Activated CD8-positive, alpha-beta memory T cell treated with anti-CD3 and anti-CD28 coated beads, Interleukin-2, amount 50 U/mL, for 24 hours (primary cell): ENCODE measurements around the gene NR3C1.

Source experiments
- DNase-seq: peaks from one replicate; pipeline ENCODE4 v3.0.0-alpha.2; 2020; ENCODE audit errors: extremely low read depth

NR3C1 gene

DNA sequence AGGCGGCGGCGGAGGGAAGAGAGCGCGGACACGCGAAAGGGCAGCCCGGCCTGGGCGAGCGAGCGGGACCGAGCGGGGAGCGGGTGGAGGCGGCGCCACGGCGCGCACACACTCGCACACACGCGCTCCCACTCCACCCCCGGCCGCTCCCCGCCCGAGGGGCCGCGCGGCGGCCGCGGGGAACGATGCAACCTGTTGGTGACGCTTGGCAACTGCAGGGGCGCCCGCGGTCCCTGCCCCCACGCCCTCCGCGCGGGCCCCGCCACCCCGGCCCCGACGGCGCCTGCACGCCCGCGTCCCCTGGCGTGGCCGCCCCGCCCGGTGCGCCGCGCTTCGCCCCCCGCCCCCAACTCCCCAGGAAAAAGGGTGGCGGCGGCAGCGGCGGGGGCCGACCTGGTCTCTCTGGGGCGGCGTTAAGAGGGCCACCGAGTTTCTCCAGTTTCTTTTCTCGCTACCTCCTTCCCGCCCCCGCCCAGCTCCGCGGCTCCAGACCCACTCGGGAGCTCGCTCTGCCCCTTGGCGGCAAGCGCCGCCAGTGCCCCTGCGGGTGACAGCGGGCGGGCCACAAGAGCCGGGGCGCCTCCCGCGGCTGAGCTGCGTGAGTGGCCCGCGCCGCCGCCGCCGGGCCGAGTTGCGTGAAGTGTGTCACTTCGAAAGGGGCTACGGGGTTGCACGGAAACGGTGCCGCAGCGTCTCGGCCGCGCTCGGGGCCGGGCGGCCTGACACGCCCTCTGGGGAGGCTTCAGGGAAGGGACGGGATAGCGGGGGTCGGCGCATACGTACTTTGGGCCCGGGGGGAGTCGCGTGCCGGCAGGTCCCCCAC lies at the start of gene NR3C1:
Gene NR3C1 (minus strand): TSS at position 94 of the 823 bp plus-strand sequence. CDS start 2,847 bp downstream, outside the sequence.
- peak; percentile 50 for DNase-seq

DNA sequence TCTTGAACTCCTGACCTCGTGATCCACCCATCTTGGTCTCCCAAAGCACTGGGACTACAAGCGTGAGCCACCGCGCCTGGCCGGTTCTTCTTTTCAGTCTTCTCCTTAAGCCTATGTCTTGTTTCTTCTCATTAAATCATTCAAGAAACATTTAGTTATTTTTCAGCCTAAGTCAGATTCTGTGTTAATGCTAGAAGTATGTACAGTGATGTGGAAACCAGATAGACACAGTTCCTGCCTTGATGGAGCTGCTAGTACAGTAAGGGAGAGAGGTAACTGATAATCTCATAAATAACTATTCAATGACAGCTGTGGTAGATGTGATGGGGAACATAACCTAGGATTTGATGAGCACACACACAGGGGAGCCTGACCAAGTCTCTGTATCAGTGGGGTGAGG lies 46.3 kb upstream of the NR3C1 start:
- no peak for DNase-seq

DNA sequence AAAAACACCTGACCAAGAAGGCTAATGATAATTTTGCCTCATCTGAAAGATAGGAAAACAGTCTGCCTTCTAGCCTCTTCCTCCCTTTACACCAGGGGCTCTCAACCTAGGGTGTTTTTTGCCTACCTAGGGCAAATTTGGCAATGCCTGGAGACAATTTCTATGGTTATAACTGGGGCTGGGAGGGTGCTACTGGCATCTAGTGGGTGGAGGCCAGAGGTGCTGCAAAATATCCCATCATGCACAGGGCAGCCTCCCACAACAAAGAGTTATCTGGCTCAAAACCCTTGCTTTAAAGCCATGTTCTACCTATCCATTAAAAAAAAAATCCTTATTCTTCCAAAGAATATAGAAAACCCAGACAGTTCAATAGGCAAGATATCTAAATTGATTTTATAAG lies 45.0 kb upstream of the NR3C1 start:
- no peak for DNase-seq

- DNase-seq, result no peak
Observed at GRCh38 chr5:143447983-143448382, 44.5 kb upstream of the NR3C1 start.

GRCh38 chr5:143446535-143447226 lies 43.2 kb upstream of the NR3C1 start:
- no peak for DNase-seq

DNA sequence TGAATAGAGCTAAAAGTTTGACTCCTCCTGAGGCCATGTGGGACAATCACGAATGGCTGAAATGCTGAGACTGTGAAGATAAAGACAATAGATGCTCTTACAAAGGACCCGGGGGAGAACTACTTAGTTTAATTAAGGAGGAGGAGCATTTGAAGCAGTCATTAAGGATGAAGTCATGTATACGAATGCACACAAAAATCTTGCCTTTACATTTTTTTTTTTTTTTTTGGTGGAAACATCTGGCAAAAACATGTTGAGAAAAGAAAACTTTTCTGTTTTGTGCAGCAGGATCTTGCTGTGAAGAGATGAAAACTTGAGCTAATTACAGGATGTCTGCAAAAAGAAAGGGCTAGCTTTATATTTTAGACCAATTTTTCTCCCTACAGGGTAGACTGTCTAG lies 42.3 kb upstream of the NR3C1 start:
- DNase-seq, result no peak

GRCh38 chr5:143443330-143443729 lies 39.8 kb upstream of the NR3C1 start:
- DNase-seq, result no peak

- DNase-seq, result no peak
Observed at GRCh38 chr5:143442385-143442784, 38.9 kb upstream of the NR3C1 start.

- DNase-seq, result no peak
Observed at GRCh38 chr5:143440448-143441115, 37.1 kb upstream of the NR3C1 start.

GRCh38 chr5:143437666-143438273 lies 34.3 kb upstream of the NR3C1 start:
- no peak for DNase-seq

DNA sequence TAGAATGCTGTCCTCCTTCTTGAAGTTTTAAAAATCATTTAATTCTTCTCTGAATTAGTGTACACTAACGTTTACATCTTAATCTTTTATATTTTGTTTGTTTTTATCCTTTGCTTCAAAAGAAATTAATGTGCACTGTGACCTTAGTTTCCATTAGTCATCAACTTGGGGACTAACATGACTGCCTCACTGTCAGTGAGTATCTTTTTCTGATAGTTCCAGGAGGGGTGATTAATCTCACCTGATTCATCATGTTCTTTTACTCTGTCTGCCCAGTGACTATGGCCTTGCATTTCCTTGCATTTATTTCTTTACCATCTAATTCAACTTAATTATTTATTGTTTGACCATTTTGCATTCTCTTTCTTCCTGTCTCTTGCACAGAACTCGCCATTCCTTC lies 33.4 kb upstream of the NR3C1 start:
- no peak for DNase-seq

- no peak for DNase-seq
Observed at GRCh38 chr5:143435210-143435657, 31.7 kb upstream of the NR3C1 start.

DNA sequence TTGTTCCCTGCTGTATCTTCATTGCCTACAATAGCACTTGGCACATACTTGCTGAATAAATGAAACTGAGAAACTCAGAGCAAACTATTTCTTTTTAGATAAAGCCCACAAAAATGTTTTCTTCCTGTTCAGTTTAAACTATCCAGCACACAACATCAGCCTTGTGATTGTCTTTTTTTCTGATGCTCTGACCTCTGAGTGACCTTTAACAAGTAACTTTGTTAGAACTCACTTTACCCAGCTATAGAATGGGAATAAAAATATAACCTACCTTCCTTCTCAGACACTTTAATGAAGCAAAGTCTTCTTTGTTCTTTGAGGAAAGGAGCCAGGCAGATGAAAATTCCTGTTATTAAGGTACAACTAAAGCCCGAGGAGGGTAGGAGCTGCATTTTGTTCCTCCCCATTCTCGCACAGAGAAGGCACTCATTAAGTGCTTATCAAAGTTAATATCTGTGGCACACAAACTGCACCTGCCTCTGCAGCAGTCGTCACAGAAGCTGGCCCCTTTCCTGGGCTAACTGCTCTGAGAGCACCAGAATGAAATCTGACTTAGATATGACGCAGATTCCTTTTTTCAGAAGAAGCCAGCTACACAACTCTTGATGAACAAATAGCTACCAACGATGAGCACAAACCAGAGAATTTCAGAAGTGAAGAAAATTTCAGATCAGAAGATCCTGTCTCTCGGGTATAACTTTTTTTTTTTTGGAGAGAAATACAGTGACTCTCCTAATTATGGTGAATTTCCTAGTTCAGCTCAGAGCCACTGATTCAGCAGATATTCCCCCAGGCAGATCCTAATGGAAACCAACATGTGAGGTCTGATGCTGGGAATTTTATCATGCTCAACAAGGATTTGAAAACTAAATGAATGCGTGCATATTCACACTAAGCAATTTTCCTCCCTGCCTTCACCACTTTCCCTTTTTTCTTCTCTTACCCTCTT lies 31.0 kb upstream of the NR3C1 start:
- no peak for DNase-seq

GRCh38 chr5:143433670-143434069 lies 30.2 kb upstream of the NR3C1 start:
- DNase-seq, result no peak

DNA sequence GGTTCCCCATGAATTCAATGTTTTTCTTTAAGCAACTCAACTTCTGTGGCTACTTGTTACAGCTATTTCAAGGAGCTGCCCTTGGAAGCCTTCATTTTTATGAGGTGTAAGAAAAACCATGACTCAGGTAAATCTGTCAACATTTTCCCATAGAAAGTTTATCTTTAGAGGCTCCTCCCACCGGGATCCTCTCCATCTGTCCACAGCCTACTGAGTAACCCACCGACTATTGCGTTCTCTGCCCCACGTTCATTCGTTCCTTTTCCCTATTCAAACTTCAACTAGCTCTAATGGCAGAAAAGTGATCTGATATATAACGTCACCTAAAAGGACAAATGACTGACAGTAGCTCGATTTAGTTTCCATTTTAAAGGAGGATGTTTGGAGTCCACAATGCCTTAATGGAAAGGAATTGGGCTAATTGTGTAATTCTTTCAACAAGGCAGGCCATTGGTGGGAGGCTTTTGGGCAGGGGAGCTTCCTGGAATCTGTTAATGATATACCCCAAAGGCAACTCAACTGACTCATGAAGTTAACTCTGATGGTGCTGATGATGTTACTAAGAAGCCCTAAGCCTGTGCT lies 29.3 kb upstream of the NR3C1 start:
- DNase-seq, result no peak

DNA sequence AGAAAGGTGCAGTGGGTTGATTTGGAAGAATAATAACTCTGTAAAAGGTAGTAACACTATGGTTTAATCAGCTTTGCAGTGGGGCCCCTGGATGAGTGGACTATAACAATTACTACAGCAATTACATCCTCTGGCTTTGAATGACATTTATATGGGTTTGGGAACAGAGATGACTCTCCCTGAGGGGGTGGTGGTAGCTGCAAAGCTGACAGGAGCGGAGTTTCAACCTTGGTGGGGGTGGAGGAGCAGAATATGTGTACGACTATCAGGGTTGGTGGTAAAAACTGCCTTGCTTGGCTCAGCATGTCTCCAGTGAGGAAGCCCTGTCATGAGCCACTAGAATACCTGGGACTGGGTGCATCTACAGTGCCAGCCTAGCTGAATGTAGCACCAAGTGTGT lies 28.3 kb upstream of the NR3C1 start:
- DNase-seq, result no peak

GRCh38 chr5:143428738-143429420 lies 25.4 kb upstream of the NR3C1 start:
- no peak for DNase-seq

DNA sequence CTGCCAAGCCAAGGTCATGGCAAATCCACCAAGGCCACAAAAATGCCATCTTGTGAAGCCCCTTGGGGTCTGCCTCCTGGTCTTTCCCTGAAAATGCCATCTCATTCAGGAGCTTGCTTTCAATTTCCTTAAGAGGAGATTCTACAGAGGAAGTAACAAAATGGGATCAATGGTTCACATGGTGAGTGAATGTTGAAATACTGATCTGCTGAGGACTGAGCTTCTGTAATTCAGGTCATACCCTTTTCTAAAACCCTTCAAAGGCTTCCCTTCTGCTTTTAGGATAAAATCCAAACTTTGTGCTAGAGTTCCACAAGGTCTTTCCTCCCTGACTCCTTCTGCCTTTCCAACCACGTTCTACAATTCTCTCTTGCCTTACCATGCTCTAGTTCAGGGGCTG lies 24.7 kb upstream of the NR3C1 start:
- no peak for DNase-seq

DNA sequence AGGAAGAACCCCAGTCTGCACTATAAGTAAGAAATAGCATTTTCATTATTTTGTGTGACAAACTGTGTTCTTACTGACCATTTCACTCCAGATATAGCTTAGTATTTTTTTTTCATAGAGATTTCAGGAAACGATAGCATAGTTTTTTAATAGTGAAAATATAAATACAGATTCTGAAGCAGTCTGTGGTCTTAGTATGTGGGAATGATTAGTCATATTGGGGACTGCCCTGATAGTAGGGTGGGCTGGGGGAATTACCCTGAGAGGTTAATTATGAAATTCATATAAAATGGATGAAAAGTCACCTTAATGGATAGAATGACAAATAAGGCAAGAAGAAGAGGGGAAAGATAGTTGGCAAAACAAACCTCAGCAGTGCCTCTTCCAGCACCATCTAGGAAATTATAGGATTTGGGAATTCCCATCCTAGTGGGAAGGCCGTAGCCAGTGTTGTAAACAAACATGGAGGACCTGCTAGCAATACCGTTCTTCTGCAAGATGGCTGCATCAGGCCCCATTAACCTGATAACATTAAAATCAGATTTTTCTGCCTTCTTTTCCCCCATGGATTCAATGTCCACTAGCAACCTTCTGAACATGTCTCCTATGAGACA lies 23.7 kb upstream of the NR3C1 start:
- DNase-seq, result no peak
